Neural cell (in vitro differentiated cells): ENCODE measurements around the gene EGLN1. TPM values are rescaled to one million over a fixed set of nuclear protein-coding genes. Genes with fewer than 3 reads are reported as not detected.

Source experiments
- H2AFZ ChIP-seq: fragments of 200-600, 300-800 bp; sonication (generic), shearing (Covaris generic); 2 replicates; pipeline ENCODE4 v1.6.0; 2014; ENCODE audit warnings: low read depth, mild to moderate bottlenecking, antibody characterized with exemption, low read length, moderate library complexity
- H3F3A ChIP-seq: fragments of 200-600 bp; shearing (Covaris generic); 2 replicates; pipeline ENCODE4 v1.6.1; 2016; ENCODE audit warnings: mild to moderate bottlenecking, moderate library complexity, mixed read lengths, antibody characterized with exemption, low read length; ENCODE audit not compliant: insufficient read depth, poor library complexity, severe bottlenecking
- H3K27ac ChIP-seq: fragments of 200-600, 300-800 bp; sonication (generic), shearing (Covaris generic); 2 replicates; pipeline ENCODE4 v1.5.1; 2014; ENCODE audit warnings: mild to moderate bottlenecking, low read length, moderate library complexity
- H3K27me3 ChIP-seq: fragments of 300-800, 200-600 bp; sonication (generic), shearing (Covaris generic); 2 replicates; pipeline ENCODE4 v1.6.0; 2014; ENCODE audit warnings: mild to moderate bottlenecking, low read depth, low read length, moderate library complexity; ENCODE audit not compliant: insufficient read depth
- H3K36me3 ChIP-seq: fragments of 300-800, 200-600 bp; sonication (generic), shearing (Covaris generic); 2 replicates; pipeline ENCODE4 v1.5.1; 2014; ENCODE audit warnings: mild to moderate bottlenecking, antibody characterized with exemption, low read length, moderate library complexity; ENCODE audit not compliant: insufficient read depth
- H3K4me2 ChIP-seq: fragments of 300-800, 200-600 bp; sonication (generic), shearing (Covaris generic); 2 replicates; pipeline ENCODE4 v1.6.0; 2014; ENCODE audit warnings: mild to moderate bottlenecking, low read length
- H3K4me3 ChIP-seq: fragments of 300-800, 200-600 bp; sonication (generic), shearing (Covaris generic); 2 replicates; pipeline ENCODE4 v1.5.1; 2014; ENCODE audit warnings: mild to moderate bottlenecking, low read length, moderate library complexity
- H3K79me2 ChIP-seq: fragments of 200-600 bp; shearing (Covaris generic); replicated peaks from 2 replicates; pipeline ENCODE4 v1.6.0; 2014; ENCODE audit warnings: mild to moderate bottlenecking, low read length, moderate library complexity; ENCODE audit not compliant: insufficient read depth
- H3K9ac ChIP-seq: fragments of 300-800, 200-600 bp; sonication (generic), shearing (Covaris generic); 2 replicates; pipeline ENCODE4 v1.6.1; 2016; ENCODE audit warnings: mild to moderate bottlenecking, low read length, mixed read lengths
- H3K9me2 ChIP-seq: fragments of 200-600 bp; shearing (Covaris generic); 2 replicates; pipeline ENCODE4 v1.6.1; 2016; ENCODE audit warnings: mild to moderate bottlenecking, low read length, mixed read lengths; ENCODE audit not compliant: insufficient read depth
- H3K9me3 ChIP-seq: fragments of 200-600, 300-800 bp; sonication (generic), shearing (Covaris generic); 2 replicates; pipeline ENCODE4 v1.6.1; 2016; ENCODE audit warnings: mild to moderate bottlenecking, mixed run types, low read length, moderate library complexity, mixed read lengths
- H4K20me1 ChIP-seq: fragments of 200-600 bp; shearing (Covaris generic); 2 replicates; pipeline ENCODE4 v1.6.1; 2016; ENCODE audit warnings: mild to moderate bottlenecking, mixed run types; ENCODE audit not compliant: insufficient read depth
- CTCF ChIP-seq: fragments of 450-650 bp; IDR thresholded peaks from 2 replicates; pipeline ENCODE4 v1.5.1; 2014; ENCODE audit warnings: antibody characterized with exemption, mild to moderate bottlenecking, moderate library complexity; ENCODE audit not compliant: poor library complexity, severe bottlenecking
- EP300 ChIP-seq: fragments of 450-650 bp; conservative IDR thresholded peaks from 2 replicates; pipeline ENCODE4 v1.6.1; 2014; ENCODE audit warnings: antibody characterized with exemption, mild to moderate bottlenecking, moderate library complexity; ENCODE audit not compliant: poor library complexity, severe bottlenecking
- EZH2 ChIP-seq: fragments of 200-600, 300-800 bp; shearing (Covaris generic), sonication (generic); IDR thresholded peaks from 2 replicates; pipeline ENCODE4 v1.6.1; 2014; ENCODE audit warnings: antibody characterized with exemption, low read length, borderline replicate concordance, mild to moderate bottlenecking; ENCODE audit not compliant: insufficient read depth, poor library complexity, severe bottlenecking
- MXI1 ChIP-seq: fragments of 450-650 bp; conservative IDR thresholded peaks from 2 replicates; pipeline ENCODE4 v1.6.1; 2014; ENCODE audit warnings: antibody characterized with exemption, mild to moderate bottlenecking; ENCODE audit not compliant: poor library complexity, severe bottlenecking
- POLR2AphosphoS5 ChIP-seq: IDR thresholded peaks from 2 replicates; pipeline ENCODE4 v1.6.1; 2012
- RAD21 ChIP-seq: fragments of 450-650 bp; conservative IDR thresholded peaks from 2 replicates; pipeline ENCODE4 v1.6.1; 2014; ENCODE audit warnings: antibody characterized with exemption, mild to moderate bottlenecking, moderate library complexity
- REST ChIP-seq: IDR thresholded peaks from 2 replicates; pipeline ENCODE4 v1.6.1; 2012; ENCODE audit warnings: borderline replicate concordance
- SMC3 ChIP-seq: fragments of 450-650 bp; conservative IDR thresholded peaks from 2 replicates; pipeline ENCODE4 v1.6.1; 2014; ENCODE audit warnings: antibody characterized with exemption, mild to moderate bottlenecking, moderate library complexity; ENCODE audit not compliant: poor library complexity
- TAF1 ChIP-seq: IDR thresholded peaks from 2 replicates; pipeline ENCODE4 v1.6.1; 2012; ENCODE audit warnings: low read depth
- polyA plus RNA-seq: library from polyadenylated mRNA; depleted of rRNA; stranded (reverse); fragments of >200 nt; gene quantifications from 2 replicates; pipeline ENCODE4 v1.2.3, GENCODE V29; 2014

Gene EGLN1
- polyA plus RNA-seq, 1 donor from 2014 or later = 33.2 TPM

GRCh38 chr1:231395076-231395997 lies 26.8 kb downstream of the EGLN1 start:
- H3K4me3 ChIP-seq = no peak overlapping the region

GRCh38 chr1:231393668-231394067 lies 28.4 kb downstream of the EGLN1 start:
- Histone ChIP-seq H3K4me2 (no peak overlapping the region), H2AFZ (no peak overlapping the region), H4K20me1 (no peaks in the 10 kb centered on the region), H3K9me3 (no peaks in the 10 kb centered on the region), H3K79me2 (peaks cover 8% of the 10 kb centered on the region), H3K27me3 (no peaks in the 10 kb centered on the region), H3K9me2 (no peaks in the 10 kb centered on the region), H3F3A (no peaks in the 10 kb centered on the region), H3K27ac (no peak overlapping the region), H3K36me3 (no peaks in the 10 kb centered on the region), H3K9ac (no peak overlapping the region), H3K4me3 (no peak overlapping the region)
- TF ChIP-seq RAD21 (no peak), SMC3 (no peak)

More at GRCh38 chr1:231395076-231395997, 26.8 kb downstream of the EGLN1 start:
- peaks cover 2% of the 10 kb centered on the region for H3K79me2 ChIP-seq
- no peaks in the 10 kb centered on the region for H3K36me3 ChIP-seq
- TF ChIP-seq CTCF (no peak), EP300 (no peak), MXI1 (no peak)
- no peak overlapping the region for H3K9ac ChIP-seq
- H3F3A ChIP-seq = no peaks in the 10 kb centered on the region
- no peaks in the 10 kb centered on the region for H4K20me1 ChIP-seq
- no peaks in the 10 kb centered on the region for H3K27me3 ChIP-seq
- no peak overlapping the region for H3K4me2 ChIP-seq
- H3K9me2 ChIP-seq = no peaks in the 10 kb centered on the region
- H3K9me3 ChIP-seq = no peaks in the 10 kb centered on the region
- no peak overlapping the region for H2AFZ ChIP-seq
- H3K27ac ChIP-seq = no peak overlapping the region

GRCh38 chr1:231392389-231393131 lies 29.5 kb downstream of the EGLN1 start:
- no peaks in the 10 kb centered on the region for H3K9me2 ChIP-seq
- H3K4me2 ChIP-seq = no peak overlapping the region
- H3F3A ChIP-seq = no peaks in the 10 kb centered on the region
- H4K20me1 ChIP-seq = no peaks in the 10 kb centered on the region
- no peaks in the 10 kb centered on the region for H3K27me3 ChIP-seq
- H3K9me3 ChIP-seq = no peaks in the 10 kb centered on the region
- TF ChIP-seq EZH2 = no peak
- no peak for TF ChIP-seq TAF1
- no peak for TF ChIP-seq MXI1
- TF ChIP-seq CTCF = no peak
- TF ChIP-seq RAD21 = no peak
- no peak for TF ChIP-seq POLR2AphosphoS5
- TF ChIP-seq SMC3 = no peak
- TF ChIP-seq EP300 = no peak
- TF ChIP-seq REST = no peak
- peaks cover 8% of the 10 kb centered on the region for H3K79me2 ChIP-seq
- H3K36me3 ChIP-seq = no peaks in the 10 kb centered on the region
- no peak overlapping the region for H3K27ac ChIP-seq
- no peak overlapping the region for H3K4me3 ChIP-seq
- H2AFZ ChIP-seq = no peak overlapping the region
- H3K9ac ChIP-seq = no peak overlapping the region
